Measurements from ENCODE around the gene ST6GALNAC3.
"Not testable (repeated sequence)": the region's sequence is repeated elsewhere in the genome, so short reads cannot be mapped to it uniquely, and the experiment has no call there.

The ST6GALNAC3 gene

DNA sequence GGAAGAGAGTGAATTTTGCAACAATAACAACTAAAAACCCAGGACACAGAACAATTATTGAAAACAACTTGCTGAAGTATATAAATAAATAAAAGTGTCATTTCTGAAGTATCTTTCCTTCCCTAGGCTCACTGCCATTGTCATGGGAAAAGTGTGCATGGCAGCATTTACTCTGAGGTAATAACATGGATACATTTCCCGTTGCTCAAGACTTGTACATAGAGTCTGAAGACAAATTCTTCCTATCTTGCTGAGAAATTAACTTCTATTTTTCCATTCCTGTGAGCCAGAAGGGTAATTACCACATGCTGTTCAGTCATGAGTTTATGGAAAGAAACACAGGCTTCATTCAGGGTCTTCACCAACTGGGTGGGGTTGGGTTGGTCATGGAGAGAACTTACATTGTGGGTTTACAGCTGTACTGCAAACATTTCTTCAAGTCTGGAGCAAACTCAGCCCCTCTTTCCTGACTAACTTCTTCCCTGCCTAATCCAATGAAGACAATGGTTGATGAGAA is 32.2 kb downstream of the ST6GALNAC3 start:
- DNase-seq (ENCODE audit: low read depth in 3 of 3), result no peak

DNA sequence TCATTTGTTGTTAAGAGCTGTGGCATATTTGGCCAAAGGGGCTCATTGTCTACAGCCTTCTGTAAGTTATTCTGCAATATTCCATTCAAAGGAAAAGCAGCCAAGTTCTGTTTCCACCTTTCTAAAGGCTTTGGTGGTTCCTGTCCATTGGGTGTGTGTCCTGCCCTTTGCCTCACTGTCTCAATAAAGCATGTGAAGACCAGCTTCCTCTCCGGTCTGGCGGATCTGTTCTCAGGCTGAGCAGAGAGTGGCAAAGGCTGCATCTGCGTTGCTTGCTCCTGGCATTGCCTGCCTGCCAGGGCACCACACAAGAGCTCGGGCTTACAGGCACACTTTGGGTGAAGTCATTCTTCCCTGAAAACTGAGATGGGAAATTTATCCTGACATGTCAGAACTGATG is 34.9 kb downstream of the ST6GALNAC3 start:
- DNase-seq (ENCODE audit: low read depth in 3 of 3), result no peak

DNA sequence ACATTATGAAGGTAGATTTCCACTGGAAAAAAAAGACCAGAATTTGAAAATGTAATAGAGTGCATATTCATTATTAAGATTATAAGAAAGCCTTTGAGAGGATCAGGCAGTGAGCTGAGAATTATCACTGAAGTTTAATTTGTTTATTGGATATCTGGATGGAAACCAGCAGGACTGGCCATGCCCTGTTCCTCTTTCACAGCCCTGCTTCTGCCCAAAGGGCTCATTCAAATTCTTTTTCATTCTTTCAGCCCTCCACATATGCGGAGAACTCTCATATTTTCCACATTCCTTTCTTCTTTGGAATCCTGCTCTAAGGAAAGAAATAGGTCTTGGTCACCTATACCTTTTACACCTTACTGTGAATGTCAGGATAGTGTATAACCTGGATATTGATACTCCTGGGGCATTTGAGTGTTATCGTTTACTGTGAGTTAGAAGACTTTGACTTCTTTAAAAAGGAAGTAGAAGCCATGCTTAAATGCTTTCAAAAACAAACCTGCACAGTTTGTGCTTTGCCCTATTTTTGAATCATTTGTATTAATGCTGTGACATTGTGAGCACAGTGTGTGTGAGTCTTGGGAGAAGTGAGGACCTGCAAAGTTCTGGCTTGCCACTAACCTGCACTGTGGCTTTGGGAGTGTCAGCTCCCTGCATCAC is 35.5 kb downstream of the ST6GALNAC3 start:
- no peak for DNase-seq (ENCODE audit: low read depth in 3 of 3)

DNA sequence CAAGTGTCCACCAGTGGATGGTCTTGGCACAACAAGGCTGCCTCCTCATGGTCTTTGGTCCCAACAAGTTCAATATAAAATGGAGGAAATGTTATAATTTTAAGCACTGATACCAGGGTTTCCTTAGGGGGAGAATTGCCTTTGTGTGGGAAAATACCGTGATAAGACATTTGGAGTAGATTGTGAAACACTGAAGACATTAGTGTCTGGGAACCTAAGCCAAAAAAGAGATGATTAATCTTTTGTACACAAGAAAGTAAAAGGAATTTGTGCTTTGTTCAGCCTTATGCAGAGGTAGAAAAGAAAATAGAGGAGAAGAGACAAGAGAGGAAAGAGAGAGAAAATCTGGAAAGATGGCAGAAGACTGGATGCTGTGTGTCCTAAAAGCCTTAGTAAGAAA is 36.1 kb downstream of the ST6GALNAC3 start:
- no peak for DNase-seq (ENCODE audit: low read depth in 3 of 3)

DNA sequence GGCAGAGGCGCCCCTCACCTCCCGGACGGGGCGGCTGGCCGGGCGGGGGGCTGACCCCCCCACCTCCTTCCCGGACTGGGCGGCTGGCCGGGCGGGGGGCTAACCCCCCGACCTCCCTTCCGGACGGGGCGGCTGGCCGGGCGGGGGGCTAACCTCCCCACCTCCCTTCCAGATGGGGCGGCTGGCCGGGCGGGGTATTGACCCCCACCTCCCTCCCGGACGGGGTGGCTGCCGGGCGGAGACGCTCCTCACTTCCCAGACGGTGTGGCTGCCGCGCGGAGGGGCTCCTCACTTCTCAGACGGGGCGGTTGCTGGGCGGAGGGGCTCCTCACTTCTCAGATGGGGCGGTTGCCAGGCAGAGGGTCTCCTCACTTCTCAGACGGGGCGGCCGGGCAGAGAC is 37.8 kb downstream of the ST6GALNAC3 start:
- not testable (repeated sequence) for DNase-seq (ENCODE audit: low read depth in 3 of 3)

DNA sequence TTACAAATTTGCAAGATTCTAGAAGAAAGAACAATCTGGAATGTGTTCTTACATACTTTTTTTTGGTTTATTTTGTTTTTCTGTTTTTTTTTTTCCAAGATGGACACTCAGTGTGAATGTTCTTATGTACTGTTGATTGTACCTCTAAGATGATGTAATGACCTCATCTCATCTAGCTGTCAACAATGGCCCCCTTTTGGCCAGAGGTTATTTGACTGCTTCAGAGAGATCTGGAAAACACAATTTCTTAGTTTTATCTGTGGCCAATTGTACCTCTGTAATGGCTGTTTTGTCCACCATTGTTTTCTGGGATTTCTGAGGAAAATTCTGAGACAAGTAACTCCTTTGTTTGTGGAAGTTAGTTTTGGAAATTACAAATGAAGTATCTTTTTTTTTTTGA is 38.9 kb downstream of the ST6GALNAC3 start:
- DNase-seq (ENCODE audit: low read depth in 3 of 3), result no peak

DNA sequence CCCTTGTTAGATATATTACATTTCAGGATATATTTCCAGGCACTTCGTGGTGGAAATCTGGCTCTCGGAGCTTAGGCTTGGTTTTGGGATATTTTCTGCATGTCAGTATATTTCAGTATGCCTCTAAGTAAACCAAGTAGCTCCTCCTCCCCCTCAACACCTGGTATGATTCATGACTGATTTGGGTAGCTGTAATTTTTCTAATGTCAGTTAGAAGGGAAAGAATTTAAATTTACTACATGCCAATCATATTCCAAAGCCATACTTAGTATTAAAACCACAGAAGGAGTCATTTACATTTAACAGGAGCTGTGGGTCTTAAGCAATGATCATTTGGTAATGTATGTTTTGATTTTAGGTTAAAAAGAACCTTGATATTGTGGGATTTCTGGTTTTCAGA is 40.6 kb downstream of the ST6GALNAC3 start:
- DNase-seq (ENCODE audit: low read depth in 3 of 3), result no peak

DNA sequence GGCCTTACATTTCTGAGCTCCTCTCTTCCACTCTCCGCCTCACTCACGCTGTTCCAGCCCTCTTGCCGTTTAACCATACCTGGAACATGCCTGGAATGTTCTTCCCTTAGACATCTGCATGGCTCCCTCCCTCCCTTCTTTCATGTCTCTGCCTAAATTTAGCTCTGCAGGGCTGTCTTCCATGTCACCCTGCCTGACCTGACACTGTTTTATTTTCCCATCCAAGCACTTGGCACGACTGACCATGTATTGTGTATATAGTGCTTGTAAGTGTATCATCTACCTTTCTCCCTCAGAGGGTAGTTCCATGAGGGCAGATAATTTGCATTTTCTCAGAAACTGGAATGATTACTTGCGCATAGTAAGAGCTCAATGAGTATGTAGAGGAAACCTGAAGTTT is 47.3 kb downstream of the ST6GALNAC3 start:
- no peak for DNase-seq (ENCODE audit: low read depth in 3 of 3)

DNA sequence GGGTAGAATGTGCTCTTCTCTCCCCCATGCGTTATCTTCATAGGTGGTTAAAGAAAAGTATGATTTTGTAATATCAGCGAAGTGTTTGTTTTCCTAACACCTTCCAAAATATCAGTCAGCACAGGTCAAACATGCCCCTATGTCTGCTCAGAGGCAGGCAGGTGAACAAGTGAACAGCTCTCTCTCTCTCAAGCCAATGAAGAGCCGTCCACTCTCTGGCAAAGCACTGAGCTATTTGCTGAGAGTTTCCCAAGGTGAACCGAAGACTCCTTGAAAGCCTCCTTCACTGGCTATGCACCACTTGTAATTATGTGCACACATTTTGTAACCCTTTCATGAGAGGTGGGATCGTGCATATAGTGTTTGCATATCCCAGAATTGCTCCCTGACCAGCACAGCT is 47.7 kb downstream of the ST6GALNAC3 start:
- no peak for DNase-seq (ENCODE audit: low read depth in 3 of 3)

DNA sequence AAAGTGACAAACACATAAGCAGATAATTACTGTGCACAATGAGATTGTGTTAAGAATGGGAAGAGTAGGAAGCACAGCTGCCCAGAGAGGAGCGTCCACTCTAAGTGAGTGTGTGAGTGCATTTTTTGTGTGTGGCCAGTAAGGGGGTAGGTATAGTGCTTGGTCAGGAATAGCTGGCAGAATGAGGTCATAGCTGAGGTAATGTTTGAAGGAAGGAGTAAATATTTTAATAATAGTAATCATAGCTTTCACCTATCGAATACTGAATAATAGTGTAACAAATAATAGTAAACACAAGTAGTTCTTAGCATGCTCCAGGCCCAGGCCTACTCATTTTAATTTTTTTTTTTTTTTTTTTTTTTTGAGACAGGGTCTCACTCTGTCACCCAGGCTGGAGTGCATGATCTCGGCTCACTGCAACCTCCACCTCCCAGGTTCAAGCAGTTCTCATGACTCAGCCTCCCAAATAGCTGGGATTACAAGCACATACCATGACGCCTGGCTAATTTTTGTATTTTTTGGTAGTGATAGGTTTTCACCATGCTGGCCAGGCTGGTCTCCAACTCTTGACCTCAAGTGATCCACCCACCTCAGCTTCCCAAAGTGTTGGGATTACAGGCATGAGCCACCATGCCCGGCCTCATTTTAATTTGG is 49.0 kb downstream of the ST6GALNAC3 start:
- DNase-seq (ENCODE audit: low read depth in 3 of 3), result not testable (repeated sequence)

DNA sequence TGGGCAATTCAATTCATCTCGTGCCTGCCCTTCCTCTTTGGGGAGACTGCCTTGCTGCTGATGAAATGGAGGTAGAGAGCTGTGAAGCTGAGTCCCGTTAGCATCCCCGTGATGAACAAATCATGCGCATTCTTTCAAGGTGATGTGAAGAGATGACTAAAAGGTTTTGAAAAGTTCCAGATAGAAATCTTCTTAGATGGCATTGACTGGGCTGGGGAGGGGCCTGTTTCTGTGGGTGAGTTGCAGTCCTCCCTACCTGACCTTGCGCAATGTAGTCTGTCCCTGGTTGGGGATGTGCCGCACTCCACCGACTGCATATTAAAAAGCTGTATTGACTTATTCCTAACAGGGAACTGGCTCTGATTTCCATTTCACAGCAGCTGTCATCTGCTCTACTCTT is 49.6 kb downstream of the ST6GALNAC3 start:
- DNase-seq (ENCODE audit: low read depth in 3 of 3), result no peak

DNA sequence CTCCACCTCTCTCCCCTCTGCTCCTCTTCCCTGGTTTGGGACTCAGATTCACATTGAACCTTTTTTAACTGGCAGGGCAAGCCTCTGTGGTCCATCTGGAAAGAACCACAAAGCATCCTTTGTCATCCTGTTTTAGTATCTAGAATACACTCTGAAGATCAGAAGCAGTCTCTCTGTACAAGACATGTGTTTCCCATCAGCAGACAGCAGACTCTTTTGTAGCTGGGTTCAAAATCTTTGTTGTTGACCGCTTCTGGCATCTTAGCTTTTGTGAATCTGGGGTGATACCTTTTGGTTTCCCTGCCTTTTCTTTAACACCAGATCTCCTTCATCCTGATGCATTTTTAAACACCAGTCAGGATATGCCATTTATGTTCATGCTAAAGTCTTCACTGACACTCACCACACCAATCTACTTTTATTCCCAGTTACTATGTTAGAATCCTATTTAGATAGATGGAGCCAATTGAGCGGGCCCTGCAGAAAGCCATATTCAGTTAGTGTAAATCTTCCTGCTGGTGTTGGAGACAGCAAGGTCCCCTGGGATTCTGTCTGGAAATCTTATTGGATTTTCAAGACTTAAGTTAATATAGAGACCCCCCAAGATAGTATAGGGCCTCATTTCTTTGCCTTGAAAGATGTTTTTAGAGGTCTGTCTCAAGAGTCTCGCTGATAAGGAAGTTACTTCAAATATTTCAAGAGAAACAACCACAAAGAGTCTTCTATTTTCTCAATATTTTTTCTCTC is 51.1 kb downstream of the ST6GALNAC3 start:
- DNase-seq (ENCODE audit: low read depth in 3 of 3), result no peak

DNA sequence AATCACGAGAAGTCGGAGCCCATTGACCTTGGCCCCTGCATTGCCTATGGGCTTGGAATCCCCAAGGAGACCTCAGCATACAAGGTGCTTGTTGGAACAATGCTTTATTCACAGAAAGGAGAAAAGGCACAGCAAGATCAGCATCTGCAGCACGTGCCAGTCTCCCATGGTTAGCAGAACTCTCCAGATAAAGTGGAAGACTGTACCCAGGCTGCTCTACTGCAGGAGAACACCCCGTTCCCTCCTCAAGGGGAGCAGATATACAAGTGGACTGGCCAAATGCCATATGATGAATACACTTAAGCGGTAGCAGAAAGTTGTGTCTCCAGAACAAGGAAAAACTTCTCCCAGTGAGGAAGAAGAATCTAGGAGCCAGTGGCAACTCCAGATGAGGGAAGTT is 53.5 kb downstream of the ST6GALNAC3 start:
- DNase-seq (ENCODE audit: low read depth in 3 of 3), result no peak

DNA sequence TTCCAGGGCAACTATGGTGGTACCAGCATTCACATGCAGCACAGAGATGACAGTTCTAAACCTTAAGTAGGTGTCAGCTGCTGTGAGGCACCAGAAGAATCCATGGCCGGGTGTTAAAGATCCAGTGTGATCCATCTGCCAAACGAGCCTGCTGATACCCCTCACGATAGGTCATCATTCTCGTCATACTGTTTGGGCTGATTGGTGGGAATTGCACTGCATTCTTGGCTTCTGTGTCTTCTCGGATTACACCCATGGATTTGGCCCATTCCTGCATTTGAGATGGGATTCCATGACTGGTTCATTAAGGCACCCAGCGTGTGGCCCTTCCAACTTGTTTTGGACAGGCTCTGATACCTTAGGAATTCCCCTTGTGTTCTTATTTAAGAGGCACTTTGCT is 55.2 kb downstream of the ST6GALNAC3 start:
- no peak for DNase-seq (ENCODE audit: low read depth in 3 of 3)

DNA sequence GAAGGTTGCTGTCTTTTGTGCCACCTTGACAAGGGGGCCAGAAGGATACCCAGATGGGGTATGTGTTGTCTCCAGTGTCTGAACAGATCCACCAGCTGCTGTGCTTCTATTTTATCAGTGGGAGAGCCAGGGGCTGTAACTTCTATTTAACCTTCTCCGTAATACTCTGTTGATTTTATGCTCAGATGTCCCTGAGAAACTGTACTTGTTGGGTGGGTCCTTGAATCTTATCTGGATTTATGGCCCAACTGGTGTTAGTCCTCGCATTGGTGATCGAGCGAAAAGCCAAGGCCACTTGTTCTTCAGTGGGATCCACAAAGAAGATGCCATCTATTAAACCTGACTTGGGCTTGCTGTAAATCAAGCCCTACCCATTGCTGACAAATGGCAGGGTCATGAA is 56.4 kb downstream of the ST6GALNAC3 start:
- no peak for DNase-seq (ENCODE audit: low read depth in 3 of 3)

DNA sequence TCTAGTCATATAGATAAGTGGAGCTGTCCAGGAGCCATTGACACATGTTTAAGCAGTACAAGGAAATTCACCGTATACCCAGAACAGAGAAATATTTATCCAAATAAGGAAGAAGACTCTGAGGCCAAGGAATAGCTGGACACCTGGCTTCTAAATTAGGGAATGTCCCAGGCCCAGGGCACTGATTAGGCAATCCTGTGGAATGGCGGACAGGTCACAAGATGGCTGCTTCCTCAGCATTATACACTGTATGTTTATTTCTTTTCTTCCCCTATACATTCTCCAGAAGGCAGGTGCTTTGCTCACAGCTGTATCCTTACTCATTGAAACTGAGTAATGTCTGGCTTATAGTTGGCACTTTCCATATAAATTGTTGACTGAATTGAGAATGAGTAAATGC is 59.4 kb downstream of the ST6GALNAC3 start:
- no peak for DNase-seq (ENCODE audit: low read depth in 3 of 3)

DNA sequence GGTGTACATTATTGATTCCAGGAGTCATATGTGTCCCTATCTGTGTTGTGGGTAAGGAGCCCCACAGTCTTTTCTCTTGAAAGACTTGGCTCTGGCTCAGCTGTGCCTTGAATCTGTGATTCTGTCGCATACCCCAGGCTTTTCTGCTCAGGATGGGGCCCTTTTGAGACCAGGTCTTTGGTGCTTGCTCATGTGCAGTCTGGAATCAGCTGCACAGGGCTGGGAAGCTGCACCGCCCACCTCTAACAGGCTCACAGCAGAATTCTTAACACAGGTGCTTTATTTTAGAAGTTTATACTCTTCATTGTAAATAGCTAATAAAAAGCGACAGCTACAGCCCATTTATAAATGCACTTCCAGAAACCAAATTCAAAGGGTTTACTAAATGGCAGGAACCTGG is 61.3 kb downstream of the ST6GALNAC3 start:
- no peak for DNase-seq (ENCODE audit: low read depth in 3 of 3)

DNA sequence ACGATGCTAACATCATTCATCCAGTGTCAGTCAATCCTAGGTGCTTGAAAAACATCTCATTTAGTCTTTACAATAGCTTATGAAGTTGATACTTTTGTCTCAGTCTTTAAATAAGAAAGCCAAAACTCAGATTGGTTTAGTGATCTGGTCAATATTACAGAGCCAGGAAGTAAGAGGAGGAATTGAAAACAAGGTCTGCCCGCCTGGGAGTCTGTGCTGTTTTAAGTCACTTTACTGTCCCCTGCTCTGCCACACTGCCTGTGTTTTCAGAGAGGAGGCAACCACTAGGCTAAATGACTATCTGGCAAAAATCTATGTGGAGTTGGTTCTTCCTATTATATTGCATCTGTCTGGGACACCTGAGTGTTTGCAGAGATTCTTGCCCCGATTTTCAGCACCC is 62.3 kb downstream of the ST6GALNAC3 start:
- DNase-seq (ENCODE audit: low read depth in 3 of 3), result no peak

DNA sequence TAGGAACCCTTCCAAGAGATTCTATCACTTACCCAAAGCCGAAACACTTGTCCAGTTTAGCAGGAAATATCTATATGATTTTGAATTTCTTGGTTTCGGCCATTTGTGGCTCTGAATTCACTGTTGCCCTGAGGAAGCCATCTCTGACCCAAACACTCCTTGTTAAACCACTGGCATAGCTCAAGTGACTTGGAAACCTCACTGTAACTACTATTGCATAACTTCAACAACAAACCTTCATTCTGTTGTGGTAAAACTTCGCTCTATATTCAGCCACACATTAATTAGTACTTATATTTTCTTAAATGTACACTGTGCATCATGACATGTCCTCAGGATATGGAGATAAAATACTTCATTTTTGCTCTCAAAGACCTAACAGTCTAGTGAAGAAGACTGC is 63.2 kb downstream of the ST6GALNAC3 start:
- DNase-seq (ENCODE audit: low read depth in 3 of 3), result no peak

DNA sequence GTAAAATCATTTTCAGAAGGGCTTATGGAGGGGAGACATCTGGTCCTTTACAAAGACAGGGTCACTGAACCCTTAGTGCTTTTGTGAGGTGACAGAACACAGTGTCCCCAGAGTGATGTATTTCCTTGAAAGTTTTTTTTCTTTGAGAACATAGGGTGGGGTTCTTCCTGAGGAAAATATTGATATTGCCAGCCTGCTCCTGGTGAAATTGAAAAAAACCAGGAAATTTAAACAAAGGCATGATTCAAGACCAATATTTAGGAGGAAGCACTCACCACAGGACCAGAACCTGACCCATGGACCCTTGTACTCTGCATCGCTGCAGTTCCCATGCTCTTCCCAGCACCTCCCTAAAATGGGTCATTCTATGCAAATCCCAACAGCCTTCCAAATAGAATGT is 63.7 kb downstream of the ST6GALNAC3 start:
- no peak for DNase-seq (ENCODE audit: low read depth in 3 of 3)

DNA sequence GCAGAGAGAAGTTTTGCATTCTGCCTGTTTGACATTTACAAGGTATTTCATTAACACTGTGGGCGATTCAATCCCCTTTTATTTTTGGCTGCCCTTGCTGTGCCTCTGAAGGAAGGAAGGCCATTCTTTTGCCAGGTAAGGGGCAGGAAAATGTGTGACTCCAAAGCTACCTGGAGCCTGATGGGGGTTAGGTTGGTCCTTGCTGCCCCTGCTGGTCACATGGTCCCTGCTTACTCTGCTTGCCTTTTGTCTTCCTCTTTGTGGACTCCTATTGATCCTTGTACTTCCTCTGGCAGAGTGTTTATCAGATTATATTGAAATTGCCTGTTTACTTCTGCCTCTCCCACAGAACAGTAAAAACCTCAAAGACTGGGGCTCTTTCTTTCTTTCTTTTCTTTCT is 65.7 kb downstream of the ST6GALNAC3 start:
- no peak for DNase-seq (ENCODE audit: low read depth in 3 of 3)

DNA sequence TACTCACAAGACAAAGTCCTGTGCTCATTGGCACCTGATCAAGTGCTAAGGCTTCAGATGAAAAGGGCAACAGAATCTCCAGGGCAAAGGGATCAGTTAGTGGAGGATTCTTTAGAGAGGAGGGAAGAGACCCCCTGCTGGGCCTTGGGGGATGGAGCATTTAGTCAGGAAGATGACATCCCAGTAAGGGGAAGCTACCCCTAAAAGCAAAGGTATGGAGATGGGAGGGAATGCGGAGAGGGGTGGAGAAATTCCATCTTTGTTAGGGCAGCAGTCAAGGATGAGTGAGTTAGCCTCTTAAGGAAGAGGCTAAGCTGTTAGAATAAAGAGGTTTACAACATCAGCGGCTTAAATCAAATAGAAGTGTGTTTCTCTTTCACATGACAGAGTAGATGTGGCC is 67.4 kb downstream of the ST6GALNAC3 start:
- DNase-seq (ENCODE audit: low read depth in 3 of 3), result no peak
